HG02884 (cell line): ENCODE results near the gene CLPX.
"Not testable (repeated sequence)": the region's sequence is repeated elsewhere in the genome, so short reads cannot be mapped to it uniquely, and the experiment has no call there.

Source experiments
- ATAC-seq: cut with Tn5 transposase; IDR thresholded peaks from one replicate; pipeline ENCODE4 v1.9.1; 2021; ENCODE audit warnings: mild to moderate bottlenecking, moderate library complexity; ENCODE audit not compliant: unreplicated experiment

The CLPX gene

DNA sequence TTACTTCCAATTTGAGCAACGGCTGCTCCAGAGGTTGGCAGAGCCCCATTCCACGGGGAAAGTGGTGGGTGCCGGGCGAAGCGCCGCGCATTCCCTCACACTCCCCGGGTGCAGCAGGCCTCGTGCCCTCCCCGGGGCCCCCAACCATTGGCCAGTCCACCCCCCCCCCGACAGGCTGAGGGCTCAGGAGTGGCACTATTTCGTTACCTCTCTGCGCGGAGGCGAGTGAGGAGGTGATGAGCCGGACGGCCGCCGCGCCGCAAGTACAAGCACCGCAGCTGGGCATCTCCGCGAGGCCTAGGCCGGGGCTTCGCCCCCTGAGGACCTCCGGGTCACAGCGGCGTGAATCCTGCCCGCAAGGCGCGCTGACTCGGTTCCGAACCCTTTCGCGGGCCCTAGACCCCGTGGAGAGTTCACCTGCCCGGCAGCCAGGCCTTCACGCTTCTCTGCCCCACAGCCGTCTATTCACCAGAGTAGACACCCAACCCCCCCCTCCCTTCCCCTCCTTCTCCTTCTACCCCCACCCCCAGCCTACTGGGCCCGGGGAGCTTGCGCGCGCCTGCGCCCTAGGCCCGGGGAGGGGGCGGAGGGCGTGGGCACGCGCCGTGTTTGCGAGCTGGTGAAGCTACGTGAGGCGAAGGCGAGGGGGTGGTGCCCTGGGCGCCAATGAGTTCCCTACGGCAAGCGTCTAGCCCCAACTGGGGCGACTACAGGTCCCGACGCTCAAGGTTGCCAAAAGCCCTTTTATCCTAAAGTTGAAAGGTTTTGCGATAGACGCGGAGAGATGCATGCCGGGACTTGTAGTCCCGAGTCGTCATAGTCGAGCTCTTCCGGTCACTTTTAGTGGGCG is at the start of gene CLPX:
Gene CLPX (minus strand): TSS at position 475 of the 850 bp plus-strand sequence. CDS start 189 bp downstream, at position 286.
- peak; percentile 63 for ATAC-seq

DNA sequence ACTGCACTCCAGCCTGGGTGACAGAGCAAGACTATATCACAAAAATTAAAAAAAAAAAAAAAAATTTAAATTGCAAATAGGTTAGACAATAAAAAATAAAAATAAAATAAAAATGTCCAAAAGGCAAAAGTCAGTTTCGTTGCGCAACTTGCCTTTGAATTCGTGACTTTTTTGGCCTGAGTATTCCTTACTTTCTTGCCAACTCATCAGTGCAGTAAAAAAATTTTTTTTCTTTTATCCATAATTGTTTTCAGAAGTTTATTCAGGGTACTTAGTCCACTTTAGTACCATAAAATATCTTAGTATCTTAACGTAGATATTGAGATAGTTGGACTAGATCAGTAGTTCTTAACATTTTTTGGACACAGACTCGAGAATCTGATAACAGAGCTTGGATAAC is 48.6 kb upstream of the CLPX start:
- no peak for ATAC-seq

DNA sequence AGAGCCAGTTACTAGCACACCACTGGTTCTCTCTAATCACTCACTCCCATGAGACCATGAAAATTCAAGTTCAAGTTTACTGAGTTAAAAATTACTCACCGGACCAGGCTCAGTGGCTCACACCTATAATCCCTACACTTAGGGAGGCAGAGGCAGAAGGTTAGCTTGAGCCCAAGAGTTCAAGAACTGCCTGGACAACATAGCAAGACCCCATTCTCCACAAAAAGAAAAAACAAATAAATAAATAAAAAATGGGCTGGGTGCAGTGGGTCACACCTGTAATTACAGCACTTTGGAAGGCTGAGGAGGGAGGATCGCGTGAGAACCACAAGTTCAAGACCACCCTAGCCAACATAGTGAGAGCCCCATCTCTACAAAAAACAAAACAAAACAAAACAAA is 47.4 kb upstream of the CLPX start:
- no peak for ATAC-seq

DNA sequence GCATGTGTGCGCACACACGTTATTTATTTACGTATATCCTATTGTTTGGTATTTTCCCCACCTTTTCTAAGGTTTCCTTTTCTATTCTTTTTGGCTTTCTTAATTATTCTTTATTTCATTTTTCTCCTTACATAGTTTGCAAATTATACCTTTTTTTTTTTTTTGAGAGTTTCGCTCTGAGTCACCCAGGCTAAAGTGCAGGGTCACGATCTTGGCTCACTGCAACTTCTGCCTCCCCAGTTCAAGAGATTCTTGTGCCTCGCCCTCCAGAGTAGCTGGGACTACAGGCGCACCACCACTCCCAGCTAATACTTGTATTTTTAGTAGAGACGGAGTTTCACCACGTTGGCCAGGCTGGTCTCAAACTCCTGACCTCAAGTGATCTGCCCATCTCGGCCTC is 46.2 kb upstream of the CLPX start:
- ATAC-seq = no peak

DNA sequence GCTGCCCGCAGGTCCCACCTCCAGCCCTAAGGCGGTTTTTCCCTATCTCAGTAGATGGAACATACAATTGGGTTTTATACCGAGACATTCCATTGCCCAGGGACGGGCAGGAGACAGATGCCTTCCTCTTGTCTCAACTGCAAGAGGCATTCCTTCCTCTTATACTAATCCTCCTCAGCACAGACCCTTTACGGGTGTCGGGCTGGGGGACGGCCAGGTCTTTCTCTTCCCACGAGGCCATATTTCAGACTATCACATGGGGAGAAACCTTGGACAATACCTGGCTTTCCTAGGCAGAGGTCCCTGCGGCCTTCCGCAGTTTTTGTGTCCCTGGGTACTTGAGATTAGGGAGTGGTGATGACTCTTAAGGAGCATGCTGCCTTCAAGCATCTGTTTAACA is 41.8 kb upstream of the CLPX start:
- ATAC-seq = not testable (repeated sequence)

DNA sequence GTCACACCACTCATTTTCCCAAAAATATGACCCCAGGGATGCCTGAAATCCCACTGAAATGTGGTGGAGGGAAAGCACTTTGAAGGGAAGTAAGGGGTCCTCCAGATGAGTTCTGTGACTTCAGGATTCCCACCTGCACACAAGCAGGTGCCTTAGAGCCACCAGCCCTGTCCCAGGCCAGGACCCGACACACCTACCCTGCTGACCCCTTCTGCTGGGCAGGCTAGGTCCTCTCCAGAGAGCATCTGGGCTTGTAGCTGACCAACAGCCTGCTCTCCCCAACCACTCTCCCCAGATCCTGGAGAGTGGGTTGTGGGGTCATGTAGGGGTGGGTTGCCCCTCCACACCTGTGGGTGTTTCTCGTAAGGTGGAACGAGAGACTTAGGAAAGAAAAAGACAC is 41.1 kb upstream of the CLPX start:
- no peak for ATAC-seq

DNA sequence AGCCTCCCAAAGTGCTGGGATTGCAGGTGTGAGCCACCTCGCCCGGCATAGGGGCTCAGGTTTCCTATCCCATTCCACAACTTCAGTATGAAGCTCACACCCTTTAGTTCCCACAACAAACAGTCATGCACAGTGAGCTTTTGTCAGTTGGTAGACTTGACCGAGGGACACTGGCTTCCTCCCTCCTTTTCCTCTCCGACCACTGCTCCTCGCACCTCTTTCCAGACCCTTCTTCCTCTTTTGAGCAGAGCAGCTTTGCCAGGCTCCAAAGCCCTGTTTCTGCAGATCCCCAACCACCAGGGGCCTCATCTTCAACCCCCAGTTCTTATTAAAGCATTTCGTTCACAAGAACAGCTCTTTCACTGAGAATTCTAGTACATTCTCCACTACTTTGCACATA is 38.9 kb upstream of the CLPX start:
- ATAC-seq = no peak

DNA sequence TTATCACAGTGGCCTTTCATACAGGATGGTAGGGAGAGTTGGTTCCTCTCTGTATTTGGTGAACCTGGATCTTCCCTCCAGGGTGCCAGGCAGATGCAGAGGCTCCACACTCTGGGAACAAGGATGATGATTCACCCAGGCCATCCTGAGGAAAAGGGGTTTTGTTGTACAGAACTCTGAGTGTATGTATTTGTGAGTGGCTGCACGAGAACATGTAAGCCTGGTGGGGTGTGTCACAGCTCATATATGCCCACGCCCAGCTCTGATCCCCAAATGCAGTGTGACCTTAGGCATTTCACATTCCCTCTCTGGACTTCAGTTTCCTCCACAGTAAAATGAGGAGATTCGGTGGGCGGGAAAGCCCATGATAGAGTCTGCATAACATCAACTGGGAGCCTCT is 37.7 kb upstream of the CLPX start:
- ATAC-seq = no peak

DNA sequence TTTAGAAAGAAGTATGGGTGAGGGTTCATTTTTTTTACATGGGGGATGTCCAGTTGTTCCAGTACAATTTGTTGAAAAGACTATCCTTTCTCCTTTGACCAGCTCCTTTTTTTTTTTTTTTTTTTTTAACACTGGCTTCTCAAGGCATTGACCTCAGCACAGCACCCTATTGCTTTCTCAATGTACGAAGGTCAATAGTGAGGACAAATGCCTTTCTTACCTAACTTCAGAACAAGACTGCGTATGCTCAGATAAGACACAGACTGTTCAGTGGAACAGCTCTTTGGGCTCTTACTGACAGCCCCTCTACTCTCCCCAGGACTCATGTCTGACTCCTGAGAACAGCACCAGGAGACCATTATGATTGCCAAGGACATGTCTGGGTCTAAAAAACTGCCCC is 36.6 kb upstream of the CLPX start:
- no peak for ATAC-seq

DNA sequence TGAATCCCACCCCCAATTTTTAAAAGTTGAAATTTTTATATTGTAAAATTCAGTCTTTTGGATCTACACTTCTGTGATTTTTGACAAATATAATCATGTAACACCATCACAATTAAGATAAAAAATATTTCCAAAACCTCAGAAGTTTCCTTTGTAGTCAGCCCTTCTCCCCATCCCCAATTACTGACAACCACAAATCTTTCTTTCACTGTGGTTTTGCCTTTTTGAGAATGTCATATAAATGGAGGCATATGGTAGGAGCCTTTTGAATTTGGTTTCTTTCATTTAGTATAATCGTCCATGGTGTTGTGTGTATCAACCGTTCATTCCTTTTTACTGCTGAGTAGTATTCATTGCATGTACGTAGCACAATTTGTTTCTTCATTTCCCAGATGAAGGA is 34.0 kb upstream of the CLPX start:
- ATAC-seq = no peak

DNA sequence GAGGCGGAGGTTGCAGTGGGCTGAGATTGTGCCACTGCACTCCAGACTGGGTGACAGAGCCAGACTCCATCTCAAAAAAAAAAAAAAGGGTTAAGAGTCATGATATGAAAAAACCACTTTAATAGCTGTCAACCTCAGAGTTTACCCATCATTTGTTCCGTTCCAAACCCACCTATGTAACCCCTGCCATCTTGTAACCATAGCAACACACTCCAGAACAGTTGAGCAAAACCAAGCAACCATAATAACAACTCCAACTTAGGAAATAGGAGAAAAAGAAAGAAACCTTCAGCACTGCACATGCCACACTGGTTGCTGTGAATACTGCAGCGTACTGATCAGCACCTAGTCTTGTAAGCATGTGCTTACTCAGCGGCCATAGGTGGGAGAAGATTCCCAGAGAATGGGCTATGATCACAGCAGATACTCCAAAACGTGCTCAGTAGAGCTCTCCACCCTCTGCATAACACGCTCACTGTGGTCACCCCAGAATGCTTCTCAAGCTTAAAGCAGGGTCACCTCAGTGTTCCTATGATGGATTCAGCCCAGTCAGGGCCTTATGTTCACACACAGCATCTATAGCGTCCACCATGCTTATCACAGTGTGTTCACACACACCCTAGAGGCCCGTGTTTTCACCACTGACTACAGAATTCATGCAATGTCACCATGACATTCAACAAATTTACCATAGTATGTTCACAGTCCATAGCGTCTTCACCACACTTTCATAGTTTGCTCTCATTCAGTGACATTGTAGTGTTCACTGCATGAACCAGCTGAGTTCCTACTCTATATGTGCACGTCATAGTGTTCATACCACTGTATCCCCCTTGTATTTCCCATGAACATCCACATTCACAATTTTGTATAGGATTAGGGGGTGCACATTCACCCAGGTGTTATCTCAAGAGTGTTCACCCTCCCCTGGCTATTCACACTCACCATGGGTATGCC is 32.7 kb upstream of the CLPX start:
- ATAC-seq = no peak

DNA sequence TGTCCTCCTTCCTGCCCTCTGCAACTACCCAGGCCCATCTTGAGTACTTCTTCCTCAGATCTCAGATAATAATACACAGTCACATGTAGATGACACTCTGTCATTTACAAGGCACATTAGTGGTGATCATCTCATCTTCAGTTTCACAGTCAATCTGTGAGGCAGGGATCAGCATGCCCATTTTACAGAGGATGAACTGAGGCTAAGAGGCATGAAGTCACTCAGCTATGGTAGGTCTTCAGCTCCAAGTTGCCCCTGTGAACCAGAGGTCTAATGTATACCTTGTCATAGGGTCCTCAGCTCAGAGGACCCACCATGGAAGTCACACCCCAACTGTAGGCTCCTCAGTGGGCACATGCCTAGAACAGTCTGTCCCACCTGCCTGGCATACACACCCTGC is 30.4 kb upstream of the CLPX start:
- ATAC-seq = no peak

DNA sequence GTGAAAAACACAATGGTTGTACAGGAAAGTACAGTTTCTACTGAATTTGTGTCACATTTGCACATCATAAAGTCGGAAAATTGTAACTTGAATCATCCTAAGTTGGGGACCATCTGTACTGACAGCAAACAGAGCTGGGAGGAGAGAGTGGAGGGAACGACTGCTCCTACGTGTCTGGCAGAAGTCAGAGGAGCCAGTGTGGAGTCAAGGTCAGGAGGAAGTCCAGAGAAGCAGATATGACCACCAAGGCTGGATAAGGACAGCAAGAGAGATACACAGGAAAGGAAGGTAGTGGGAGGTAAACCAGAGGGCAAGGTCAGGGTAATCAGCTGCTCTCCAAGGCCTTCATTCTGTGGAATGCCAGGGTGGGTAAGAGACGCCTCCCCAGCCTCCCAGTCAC is 28.9 kb upstream of the CLPX start:
- ATAC-seq = no peak

DNA sequence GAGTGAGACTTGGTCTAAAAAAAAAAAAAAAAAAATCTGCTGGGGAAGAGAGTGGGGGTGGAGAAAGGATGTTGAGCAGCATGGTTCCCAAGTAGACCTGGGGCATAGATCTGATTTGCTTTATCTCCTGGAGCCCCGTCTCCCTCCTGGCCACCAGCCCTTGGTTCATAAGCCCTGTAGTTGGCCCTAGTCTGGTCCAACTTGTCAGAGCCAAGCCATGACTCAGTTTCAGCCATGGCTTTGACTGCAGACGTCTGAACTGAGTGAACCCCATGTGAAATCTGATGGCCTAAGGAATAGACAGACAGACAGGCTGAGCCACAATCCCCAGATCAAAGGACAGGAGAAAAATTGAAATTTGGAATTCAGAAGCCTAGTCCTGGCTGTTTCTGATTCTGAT is 28.1 kb upstream of the CLPX start:
- no peak for ATAC-seq

DNA sequence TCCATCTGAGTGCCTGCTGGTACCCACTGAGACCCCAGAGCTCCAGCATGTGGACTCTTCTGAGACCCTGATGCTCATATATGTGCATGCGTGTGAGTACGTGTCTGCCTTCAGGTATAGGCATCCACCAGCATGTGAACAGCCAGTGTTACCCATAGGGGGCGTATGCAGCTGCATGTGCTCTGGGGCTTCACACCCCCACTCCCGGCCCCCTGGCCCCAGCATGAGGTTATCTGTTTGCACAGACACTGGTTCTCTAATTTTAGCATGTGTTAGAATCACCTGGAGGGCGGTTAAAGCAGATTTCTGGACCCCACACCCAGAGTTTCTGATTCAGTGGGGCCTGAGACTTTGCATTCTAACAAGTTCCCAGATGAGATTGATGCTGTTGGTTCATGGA is 27.0 kb upstream of the CLPX start:
- no peak for ATAC-seq

DNA sequence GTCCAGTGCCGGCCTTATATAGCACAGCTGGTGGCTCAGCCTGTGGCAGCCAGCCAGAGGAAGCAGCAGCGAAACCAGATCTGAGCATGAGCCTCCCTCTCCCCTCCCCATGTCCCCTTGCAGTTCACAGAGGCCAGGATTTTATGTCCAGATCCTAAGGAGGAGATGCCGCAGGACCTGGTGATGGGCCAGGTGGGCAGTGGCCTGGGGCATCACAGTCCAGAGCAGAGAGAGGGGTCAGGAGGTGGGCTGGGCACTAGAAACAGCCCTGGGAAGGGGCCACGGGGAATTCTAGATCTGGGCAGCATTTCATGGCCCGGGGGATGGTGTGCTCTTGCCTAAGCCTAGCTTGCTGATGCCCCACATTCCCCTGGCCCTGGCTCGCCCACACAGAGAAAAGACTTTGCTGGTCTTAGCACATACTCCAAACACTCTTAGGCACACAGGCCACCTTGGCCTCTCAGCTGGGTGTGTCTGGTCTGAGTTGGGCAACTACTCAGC is 26.4 kb upstream of the CLPX start:
- ATAC-seq = no peak

DNA sequence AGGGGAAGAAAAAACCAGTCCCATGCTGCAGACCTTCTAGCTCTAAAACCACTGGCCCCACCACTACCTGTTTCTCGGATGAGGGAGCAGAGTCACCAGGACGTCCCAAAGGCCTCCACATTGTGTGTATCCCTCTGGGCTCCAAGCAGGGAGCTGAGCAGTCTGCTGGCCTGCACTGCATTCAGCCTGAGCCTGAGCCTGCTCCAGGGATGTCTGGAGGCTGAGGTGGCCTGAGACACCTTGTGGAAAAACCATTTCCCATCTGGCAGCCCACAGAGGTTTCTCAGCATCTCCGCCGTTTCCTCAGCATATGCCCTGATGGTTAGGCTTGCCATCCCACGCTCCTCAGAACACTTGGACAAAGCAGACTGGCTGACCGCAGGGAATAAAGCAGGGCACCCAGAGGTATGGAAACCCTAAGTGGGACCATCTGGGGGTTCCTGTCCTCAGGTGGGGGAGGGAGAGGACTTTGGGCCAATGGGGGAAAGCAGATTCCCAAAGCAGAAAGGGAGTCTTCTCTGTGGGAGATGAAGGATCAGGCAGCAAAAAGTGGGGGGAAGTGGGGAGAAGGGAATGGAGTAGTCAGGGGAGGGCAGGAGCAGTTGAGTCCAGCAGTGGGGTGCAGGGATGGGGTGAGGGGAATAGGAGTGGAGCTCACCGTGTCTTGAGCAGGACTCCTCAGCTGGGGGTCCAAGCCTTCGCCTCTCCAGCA is 25.8 kb upstream of the CLPX start, which contains the start of gene CILP:
Gene CILP (minus strand): TSS at position 704 of the 712 bp plus-strand sequence. CDS start 1,718 bp downstream, outside the sequence.
- ATAC-seq = no peak

DNA sequence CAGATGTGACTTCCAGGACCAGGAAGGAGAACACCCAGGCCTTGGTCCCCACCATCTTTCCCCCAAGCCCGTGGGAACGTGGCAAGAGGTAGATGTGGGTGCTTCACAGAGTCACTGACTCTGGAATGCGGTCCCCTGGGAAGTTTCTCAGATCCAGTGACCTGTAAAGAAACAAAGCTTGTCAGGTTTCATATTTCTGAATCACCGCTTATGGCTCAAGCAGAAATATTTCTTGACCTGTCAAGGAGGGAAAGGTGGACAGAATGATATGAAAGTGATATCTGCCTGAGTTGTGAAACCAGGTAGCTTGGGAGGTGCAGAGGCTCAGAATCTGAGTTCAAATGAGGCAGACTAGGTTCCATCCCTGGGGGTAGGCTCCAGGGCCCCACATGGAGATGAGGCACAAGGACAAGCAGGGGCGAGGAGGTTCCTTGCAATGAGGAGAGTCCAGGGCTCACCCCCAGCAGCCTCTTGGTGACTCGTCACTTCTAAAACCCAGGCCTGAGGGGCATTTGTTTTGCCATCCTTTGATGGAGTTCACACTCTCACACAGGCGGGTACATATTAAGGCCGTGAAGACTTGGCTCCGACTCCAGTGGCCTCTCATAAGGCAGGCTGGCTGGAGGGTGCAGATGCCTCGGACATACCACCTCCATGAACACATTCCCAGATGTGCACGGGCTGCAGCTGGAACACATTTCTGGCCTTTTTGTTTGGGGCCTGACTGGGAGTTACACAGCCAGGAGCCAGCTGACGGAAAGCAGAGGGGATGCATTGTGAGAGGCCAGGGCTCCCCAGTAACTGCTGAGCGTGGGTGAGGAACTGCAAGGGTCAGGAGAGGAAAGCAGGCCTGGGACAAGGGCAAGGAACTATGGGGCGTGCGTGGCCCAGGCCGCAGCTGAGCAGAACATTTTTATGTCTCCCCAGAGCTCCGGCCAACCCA is 24.8 kb upstream of the CLPX start:
- no peak for ATAC-seq

DNA sequence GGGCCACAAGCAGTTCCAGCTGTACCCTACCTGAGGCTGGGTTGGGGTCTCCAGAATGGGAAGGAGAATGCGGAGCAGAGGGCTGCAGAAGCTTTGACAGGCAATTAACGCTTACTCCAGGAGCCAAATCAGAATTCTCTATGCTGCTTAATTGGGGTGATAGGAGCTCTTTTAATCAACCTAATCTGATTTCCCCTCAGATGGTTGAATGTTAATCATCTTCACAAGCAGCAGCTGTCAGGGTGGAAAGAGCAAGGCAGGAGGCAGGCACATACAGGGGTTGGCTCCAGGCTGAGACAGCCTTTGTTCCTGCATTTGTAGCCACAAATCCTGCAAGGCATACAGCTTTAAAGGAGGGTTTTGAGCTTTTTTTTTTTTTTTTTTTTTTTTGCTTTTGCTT is 23.5 kb upstream of the CLPX start:
- ATAC-seq = no peak
